ENCODE data around the gene EPAS1.

Gene EPAS1

GRCh38 chr2:46366668-46367052 lies 69.5 kb downstream of the EPAS1 start:
- DNase-seq, result no peak

GRCh38 chr2:46367286-46367685 lies 70.1 kb downstream of the EPAS1 start:
- no peak for DNase-seq

GRCh38 chr2:46368401-46368800 lies 71.2 kb downstream of the EPAS1 start:
- no peak for DNase-seq

GRCh38 chr2:46369783-46370182 lies 72.6 kb downstream of the EPAS1 start:
- DNase-seq, result no peak

DNA sequence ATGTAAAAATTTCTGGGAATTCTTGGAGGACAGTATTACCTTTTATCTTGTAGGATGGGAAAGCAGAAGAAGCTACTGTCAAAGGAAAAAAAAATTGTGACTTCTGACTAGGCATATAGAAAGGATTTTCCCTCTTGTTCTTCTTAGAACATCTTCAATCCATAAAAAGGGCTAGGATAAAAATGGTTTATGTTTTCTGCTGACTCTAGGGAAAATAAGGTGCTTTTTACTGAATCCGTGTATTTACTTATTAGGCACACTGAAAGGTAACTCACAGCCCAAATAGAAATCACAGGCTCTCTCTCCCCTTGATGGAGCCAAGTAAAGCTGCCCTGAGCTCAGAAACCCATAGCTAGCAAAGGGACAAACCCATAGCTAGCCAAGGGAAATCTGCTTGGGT lies 74.6 kb downstream of the EPAS1 start:
- DNase-seq, result no peak

GRCh38 chr2:46372475-46372874 lies 75.3 kb downstream of the EPAS1 start:
- no peak for DNase-seq

GRCh38 chr2:46373238-46373637 lies 76.0 kb downstream of the EPAS1 start:
- DNase-seq, result no peak

GRCh38 chr2:46375566-46376125 lies 78.4 kb downstream of the EPAS1 start:
- DNase-seq, result no peak

DNA sequence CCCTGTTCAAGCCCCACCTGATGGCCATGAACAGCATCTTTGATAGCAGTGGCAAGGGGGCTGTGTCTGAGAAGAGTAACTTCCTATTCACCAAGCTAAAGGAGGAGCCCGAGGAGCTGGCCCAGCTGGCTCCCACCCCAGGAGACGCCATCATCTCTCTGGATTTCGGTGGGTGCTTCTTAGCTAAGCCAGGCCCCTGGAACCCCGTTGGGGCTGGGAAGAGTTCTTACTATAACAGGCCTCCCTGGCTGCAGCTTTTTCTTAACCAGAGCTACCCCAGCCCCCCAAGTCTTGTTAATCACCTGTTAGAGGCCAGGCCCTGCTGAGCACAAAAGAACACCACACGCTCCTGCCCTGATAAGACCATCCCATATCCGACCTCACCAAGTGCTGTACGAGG lies 79.4 kb downstream of the EPAS1 start:
- DNase-seq, result no peak

- no peak for DNase-seq
Measured at GRCh38 chr2:46377101-46377581, 79.9 kb downstream of the EPAS1 start.

- DNase-seq, result no peak
Measured at GRCh38 chr2:46377666-46378560, 80.7 kb downstream of the EPAS1 start.

- DNase-seq, result no peak
Measured at GRCh38 chr2:46378616-46379015, 81.4 kb downstream of the EPAS1 start.

DNA sequence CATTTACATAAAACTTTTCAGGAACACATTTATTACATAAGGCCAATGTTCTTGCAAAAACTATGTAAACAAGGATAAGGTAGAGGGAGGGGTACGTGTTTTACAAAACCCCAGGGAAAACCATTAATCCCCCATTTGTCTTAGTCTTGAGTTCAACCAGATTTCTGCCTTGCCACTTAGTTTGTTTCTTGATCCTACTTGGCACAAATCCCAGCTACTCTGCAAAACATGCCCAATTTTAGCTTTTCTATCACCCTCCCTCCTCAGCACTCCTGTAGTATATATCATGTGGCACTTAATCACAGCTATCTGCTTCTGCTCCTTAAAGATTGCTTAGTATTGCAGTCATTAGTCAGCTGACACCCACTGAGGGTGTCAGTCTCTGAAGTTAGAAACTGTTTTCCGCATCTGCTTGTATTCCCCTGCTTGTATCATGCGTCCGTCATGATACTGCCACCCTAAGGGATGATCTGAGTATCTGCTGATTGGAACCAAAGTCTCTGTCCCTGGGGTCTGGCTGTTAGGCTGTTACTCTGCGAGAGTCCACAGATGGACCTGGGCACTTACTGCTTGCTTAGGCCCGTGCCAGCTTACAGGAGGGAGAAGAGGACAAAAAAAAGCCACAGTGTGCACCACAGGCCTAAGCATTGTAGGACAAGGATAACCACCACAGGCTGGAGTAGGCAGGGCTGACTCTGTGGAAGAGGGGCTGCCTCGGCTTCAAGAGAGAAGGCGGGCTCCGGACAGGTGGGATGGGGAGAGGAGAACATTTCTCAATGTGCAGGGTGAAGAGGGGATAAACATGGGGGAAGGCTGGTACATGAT lies 82.2 kb downstream of the EPAS1 start:
- no peak for DNase-seq

GRCh38 chr2:46380038-46380940 lies 83.1 kb downstream of the EPAS1 start:
- DNase-seq, result no peak

DNA sequence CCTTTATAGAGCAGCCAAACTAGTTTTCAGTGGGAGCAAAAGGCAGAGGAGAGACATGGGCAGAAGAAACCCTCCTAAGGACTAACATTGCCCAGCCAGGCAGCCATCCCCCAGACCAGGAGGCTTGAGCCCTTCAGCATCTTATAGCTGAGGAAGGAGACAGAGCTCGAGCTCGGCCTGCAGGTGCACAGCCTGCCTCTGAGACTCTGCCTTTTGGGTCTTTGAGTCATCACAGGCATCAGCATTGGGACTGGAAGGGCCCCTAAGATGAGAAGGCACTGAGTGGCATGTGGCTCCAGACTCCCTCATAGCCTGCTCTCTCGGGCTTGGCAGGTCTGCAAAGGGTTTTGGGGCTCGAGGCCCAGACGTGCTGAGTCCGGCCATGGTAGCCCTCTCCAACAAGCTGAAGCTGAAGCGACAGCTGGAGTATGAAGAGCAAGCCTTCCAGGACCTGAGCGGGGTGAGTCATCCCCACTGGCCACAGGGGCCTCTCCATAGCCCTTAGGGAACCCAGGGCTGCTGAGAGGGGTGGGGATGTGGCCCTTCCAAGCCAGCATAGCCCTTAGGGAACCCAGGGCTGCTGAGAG lies 84.1 kb downstream of the EPAS1 start:
- no peak for DNase-seq

DNA sequence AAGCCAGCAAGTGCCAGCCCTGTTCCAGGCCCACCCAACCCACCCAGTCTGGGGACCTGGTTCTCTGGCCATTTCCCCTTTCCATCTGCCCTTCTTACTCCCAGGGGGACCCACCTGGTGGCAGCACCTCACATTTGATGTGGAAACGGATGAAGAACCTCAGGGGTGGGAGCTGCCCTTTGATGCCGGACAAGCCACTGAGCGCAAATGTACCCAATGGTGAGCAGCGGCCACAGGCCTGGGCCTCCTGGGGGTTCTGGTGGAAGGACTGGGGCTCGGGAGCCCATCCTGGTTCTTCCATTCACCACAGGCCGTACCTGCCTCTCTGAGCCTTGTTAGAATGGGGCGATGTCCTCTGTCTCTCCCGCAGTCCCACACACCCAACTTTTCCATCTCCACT lies 84.7 kb downstream of the EPAS1 start:
- no peak for DNase-seq

- DNase-seq, result no peak
Measured at GRCh38 chr2:46382331-46383112, 85.3 kb downstream of the EPAS1 start.

DNA sequence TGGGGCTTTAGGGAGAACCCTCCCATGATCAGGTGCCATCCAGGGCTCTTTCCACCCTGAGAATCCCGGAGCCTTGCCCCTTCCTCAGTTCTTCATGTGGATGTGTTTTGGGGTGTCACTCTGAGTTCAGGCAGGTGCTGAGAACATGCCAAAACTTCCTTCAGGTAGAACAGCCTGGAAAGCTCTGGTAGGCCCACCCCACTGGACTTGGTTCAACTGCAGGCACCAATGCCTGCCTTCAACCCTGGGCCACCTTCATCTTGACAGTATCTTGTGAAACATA lies 85.8 kb downstream of the EPAS1 start:
- no peak for DNase-seq

DNA sequence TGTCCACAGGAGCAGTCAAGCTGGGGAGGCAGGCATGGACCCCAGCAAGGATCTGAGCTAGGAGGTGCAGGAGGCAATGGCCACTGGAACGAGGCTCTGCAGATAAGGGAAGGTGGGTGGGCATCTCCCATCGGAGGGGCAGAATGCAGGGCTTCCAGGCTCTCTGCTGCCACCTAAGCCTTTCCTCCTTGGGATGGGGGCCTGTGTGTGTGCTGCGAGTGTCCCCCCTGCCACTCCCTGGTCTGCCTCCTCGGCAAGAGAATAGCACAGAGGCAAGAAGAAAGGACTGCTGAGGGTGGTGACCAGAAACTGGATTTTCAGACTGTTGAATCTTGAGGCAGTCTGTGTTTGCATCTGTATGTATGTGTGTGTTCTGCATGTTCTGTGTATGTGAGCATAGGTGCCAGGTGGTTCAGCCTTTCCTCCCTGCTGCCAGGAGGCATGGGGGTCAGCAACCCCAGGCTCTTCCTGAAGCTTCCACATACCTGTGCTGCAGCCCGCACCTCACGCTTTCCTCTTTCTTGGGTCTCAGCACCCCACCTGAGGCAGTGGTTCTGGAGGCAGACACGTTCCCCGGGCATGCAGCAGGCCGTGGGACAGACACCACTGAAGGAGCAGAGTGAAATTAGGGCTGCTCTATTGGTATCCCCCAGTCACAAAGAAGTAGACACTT lies 86.7 kb downstream of the EPAS1 start:
- no peak for DNase-seq

DNA sequence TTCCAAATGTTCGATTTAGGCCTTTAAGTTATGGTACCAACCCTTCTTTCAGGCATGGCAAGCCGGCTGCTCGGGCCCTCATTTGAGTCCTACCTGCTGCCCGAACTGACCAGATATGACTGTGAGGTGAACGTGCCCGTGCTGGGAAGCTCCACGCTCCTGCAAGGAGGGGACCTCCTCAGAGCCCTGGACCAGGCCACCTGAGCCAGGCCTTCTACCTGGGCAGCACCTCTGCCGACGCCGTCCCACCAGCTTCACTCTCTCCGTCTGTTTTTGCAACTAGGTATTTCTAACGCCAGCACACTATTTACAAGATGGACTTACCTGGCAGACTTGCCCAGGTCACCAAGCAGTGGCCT lies 87.2 kb downstream of the EPAS1 start:
- DNase-seq, result no peak

Data from NCI-H187 (cell line).